Stimulated activated CD4-positive, alpha-beta T cell treated with anti-CD3 and anti-CD28 coated beads, Interleukin-2, amount 100 ng/mL, for 24 hours (primary cell): ENCODE measurements around the gene SMYD3.

ENCODE experiments used
- DNase-seq, 2 donors: peaks; one replicate each; pipeline ENCODE4 v3.0.0-alpha.2; 2020

Gene SMYD3

DNA sequence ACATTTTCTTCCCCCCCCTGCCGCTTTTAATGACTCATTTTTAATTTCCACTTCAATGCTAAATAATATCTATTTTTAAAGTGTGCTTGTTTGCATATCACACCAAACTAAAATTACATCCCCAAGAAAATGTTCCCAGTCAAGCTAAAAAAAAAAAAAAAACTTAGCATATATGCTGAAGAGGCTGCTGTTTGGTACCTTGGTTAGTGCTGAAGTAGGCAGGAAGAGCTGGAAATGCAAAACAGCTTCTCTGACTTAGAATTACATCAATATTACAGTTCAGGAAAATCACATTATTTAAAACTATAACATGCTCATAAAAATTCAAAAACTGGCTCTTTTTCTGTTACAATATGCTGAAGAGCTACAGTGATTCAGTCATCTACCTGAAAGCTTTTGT lies 372.3 kb downstream of the SMYD3 start:
- DNase-seq: no peak

DNA sequence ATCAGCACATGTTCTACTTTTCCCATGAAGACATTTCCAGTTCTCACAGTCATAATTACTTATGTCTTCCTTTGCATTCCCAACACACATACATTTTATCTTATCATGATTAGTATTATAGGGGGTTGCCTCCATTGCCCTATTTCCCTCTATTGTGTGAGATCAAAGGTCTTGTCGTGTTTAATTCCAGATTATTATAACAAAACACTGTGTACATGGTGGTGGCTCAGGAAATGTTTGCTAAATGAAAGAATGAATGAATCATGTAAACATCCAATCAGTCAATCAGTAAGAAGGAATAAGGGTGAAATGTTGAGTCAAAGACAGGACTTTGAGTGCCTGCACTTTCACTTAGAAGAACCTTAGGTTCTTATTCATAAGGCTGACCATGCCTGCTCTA lies 376.0 kb downstream of the SMYD3 start:
- DNase-seq: no peak

DNA sequence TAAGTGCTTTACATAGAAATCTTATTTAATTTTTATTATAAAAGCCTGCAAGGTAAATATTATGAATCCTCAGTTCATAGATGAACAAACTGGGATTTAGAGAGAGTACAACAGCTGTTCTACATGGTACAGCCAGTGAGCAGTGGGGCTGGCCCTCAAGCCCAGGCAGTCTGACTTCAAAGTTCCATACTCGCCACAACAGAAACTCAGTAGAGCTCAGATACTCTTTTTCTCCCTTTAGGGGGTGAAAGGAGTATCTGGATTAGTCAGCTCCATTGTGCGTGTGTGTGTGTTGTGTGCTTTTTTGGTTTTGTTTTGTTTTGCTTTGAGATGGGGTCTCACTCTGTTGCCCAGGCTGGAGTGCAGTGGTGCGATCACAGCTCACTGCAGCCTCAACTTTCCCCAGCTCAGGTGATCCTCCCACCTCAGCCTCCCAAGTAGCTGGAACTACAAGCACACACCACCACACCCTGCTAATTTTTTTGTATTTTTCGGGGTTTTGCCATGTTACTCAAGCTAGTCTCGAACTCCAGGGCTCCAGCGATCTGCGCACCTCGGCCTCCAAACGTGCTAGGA lies 378.5 kb downstream of the SMYD3 start:
- no peak for DNase-seq

DNA sequence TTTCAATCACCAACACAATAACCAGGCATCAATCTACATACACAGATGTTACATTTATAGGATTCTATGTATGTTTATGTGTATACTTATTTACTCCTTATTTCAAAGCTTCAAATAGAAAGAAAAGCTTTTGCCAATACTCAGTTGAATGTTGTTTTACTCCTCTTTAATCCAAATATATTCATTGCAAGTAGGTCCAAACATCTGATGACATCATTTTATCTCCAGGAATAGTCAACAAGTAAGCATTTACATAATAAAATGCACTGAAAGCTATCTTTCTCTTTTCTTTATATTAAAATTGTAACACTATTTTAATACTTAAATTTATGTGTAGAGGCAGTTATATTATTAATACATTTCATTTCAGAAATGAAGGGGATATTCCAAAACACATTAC lies 380.5 kb downstream of the SMYD3 start:
- DNase-seq: no peak

DNA sequence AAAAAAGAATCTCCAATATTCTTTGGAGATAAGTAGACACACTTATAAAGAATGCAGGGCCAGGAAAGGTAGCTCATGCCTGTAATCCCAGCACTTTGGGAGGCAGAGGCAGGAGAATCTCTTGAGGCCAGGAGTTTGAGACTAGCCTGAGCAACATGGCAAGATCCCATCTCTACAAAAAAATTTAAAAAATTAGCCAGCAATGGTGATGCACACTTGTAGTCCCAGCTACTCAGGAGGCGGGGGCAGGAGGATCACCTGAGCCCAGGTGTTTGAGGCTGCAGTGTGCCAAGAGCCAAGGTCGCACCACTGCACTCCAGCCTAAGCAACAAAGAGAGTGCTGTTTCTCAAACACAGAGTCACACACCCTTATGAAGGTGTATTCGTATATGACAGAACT lies 385.0 kb downstream of the SMYD3 start:
- no peak for DNase-seq

DNA sequence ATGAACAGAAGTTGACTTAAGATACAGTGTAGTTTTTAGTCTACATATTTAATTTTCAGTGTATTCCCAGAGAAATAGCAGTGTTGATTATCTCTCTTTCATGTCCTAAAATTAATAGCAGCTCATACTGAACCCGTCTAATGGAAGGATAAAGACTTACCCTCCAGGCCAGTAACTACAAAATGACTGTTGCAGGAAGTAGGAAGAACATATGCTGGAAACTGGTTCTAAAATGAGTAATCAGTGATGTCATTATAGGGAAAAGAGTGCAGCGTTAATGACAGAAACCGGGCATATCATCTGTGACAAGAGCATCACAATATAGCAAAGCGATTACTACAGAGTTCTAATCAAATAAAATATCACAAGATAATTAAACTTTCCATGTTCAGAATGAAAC lies 385.5 kb downstream of the SMYD3 start:
- DNase-seq: no peak

DNA sequence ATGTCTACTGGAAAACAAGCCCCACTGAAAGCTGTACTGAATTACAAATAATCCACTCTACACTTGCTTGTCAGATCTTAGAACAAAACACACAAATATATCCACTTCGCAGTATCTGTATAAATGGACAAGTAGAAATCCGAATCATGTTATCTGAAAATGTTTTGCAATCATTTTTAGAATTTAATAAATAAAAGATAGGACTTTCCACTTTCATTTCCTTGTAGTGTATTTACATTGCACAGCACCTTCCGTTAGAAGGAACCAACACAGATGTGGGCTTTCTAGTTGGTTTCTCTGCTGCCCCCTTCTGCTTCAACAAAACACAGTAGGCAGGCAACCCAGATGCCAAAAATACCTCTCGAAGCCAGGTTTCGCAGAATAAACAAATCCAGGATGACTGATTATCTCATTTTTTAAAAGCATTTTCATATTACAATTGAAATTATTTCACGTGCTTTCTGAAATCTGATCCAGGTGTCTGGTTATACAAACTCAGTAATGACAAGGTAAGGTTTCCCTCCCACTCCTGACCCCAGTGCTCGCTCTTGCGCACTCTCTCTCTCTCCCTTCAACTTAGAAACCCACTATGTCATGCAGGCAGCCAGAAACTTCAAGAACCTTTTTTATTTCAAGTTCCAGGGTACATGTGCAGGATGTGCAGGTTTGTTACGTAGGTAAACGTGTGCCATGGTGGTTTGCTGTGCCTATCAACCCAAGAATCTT lies 389.9 kb downstream of the SMYD3 start:
- DNase-seq: peak; percentile 7 to 20

DNA sequence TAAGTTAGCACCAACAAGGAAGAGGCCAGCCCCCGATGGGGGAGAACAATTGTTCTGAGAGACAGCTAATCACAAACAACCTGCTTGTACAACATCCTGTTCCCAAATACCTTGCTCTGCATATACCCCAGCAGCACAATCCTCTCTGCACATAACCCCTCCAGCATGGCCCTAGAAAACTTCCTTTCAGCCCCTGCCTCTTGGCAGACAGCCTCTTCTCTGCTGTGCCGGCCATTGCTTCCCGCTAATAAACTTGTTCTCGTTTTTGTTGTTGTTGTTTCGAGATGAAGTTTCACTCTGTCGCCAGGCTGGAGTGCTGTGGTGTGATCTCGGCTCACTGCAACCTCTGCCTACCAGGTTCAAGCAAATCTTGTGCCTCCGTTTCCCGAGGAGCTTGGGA lies 392.7 kb downstream of the SMYD3 start:
- no peak for DNase-seq

DNA sequence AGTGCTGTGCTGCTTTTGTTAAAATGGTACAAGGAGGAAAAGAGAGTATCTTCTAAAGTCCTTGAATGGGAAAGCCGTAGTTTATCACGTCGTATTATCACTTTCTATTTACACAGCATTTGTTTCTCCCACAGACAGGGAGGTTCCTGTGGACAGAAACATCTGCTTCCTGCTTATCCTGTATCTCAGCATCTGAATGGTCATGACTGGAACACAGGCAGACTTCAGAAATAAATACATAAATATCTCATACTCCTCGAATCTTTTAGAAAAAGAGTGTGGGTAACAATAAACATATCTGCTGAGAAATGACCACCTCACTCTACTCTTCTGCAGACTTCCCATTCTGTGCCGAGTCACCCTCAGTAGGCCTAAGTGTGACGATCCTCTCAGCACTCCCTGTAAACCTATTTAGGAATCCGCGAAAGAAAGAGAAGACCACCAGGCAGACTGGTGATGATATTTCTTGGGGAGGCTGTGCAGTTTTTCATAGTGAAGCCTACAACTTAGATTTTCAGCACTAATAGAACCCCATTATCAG lies 393.5 kb downstream of the SMYD3 start:
- no peak for DNase-seq

DNA sequence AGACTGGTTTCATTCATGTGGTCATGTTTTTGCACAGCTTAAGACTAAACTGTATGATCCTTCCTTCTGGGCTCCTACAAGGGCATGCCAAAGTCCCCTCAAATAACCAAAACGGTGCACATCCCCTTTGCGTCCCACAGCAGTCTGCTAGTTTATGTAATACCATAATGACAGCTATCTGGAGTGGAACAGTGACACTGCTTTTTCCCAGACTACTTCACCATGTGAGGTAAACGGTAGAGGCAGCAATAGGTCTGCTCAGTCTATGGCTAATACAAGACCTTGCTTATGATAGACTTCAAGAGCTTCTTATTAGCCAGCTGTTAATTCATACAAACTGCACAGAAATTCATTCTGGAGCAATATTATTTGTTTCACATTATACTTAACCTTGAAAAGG lies 395.5 kb downstream of the SMYD3 start:
- DNase-seq: no peak

DNA sequence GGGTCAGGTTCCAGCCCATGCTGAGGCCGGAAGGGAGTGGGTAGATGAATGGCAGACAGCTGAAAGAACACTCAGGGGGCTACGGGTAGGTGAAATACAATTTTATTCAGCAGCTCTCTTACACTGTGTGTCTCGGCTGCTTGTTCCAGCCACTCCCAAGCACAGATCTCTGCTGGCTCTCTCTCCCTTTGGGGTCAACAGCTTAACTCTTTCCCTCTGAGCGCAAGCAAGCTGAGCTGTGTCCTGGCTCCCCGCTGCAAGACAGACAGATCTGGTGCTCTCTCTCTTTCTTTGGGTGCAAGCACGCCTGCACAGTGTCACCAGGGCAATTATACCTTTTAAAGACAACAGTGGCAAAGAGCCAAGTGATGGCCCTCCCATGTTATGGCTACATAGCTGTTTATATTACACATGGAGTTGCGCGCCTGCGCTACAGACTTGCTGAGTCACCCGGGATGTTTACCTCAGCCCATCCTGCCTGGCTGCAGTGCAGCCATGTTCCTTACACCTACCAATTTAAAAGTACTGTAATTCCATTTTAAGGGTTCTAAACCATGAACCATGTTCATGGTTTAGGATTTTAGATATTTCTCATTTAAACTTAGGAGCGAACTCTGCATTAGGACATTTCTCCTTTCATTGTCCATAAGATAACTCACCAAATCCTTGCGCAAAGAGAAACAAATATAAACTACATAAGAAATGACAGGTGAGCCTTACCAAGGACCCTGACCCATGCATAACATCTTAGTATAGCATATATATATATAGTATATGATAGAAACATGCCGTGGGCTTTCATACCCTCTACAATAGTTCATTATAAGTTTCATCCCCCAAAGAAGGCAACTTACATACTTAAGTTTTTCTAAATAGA lies 396.5 kb downstream of the SMYD3 start:
- DNase-seq: no peak

DNA sequence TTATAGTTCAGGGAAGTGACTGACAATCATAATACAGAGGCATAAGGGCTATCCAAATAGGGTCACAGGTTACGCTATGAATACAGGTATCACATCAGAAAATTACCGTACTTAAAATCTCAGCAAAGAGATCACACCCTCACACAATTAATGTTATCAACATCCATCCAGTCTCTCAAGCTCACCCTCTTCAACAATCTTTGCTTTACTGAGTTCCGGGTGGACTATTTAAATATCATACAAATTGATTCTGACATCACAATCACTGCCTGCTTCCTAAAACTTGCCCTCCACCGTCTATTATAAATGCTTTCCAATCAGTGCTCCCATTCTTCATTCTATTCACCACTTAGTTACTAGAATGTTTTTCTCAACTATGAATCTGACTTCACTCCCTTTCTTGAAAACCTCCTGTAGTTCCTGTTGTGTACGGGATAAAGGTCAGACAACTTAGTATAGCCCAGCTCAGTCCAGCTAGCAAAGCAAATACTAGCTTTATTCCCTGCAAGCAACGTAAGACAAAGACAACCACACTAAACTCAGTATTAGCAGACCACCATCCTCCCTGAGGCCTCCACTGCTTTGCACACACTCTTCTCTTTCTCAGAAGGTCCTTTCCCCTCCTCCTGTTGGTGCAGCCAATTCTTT lies 398.7 kb downstream of the SMYD3 start:
- no peak for DNase-seq

DNA sequence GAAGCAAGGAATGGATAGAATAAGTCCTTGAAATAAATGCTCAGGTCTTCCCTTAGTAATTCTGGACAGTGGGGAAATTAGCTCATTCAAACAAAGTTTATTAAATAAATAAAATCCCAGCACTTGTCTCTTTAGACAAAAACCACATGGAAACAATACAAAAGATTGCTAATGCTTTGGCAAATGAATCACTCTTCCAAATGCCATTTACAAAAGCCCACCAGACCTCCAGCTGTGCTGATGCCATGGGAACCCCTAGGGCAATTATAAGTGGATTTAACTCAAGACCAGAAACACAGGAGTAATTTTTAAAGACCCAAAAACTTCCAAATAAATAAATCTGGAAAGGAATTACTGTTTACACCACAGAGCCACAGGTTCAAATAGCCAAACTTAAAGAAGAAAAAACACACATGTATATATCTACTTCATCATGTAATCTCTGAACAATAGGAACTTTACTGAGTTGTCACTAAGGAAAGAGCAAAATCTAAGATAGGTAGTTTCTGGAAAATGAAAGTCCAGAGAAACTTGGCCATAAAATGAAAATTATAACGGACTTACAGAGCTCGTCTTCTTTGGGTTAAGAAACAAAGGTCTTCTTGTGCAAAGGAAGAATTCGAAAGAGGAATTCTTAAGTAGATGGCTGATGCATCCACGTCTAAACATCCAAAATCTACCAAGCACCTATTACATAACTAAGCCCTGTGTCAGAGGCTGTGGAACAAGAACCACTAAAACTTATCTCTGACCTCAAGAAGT lies 399.4 kb downstream of the SMYD3 start:
- DNase-seq: no peak

DNA sequence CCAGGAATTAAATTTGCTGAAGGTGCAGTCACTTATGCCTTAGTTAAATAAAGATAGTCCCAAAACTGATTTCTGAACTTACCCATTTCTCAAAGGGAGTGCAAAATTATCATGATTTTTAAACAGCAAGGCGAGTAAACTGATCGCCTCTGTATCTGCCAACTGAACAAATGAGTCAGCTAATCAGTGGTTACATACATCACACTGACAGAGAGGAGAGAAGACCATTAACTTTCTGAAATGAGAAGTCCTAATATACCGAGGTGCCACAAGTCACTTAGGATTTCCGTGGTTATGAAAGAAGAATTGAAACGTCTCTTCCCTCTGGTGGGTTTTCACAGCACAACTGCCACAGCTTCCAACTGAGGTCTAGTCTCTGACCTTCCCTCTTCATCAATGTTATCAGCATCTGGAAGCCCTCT lies 400.7 kb downstream of the SMYD3 start:
- no peak for DNase-seq

DNA sequence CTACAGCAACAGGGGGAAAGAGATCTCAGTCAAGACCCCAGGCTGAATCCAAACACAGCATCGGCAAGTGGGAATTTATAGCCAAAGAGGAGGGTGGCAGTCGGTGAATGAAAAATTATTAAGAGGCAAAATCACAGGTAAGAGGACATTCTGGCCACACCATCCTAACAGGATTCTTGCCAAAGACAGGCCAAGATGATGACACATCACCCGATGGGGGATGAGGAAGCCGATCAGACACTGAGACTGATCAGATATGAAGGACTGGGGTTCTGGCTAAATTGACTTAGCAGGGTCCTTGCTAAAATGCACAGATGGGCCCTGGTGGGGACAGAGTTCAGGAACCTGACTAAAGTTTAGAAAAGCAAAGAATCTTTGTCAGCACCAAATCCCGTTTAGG lies 402.2 kb downstream of the SMYD3 start:
- no peak for DNase-seq

DNA sequence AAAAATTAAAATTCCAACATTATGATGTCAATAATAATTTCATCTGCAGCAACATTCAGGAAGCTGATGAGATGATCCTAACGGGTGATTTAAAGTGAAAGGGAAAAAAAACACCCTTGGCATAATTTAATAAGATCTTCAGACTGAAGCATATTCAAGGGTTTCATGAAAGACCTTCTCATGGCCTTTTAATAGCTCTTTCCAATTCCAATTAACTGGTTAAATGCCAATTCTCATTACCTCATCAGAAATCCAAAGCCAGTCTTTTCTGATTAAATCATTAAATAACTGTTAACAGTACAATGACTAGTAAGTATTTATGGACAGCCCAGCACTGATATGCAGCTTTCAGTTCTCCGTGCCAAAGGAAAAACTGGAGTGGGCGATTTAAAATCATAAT lies 407.5 kb downstream of the SMYD3 start:
- DNase-seq: no peak

DNA sequence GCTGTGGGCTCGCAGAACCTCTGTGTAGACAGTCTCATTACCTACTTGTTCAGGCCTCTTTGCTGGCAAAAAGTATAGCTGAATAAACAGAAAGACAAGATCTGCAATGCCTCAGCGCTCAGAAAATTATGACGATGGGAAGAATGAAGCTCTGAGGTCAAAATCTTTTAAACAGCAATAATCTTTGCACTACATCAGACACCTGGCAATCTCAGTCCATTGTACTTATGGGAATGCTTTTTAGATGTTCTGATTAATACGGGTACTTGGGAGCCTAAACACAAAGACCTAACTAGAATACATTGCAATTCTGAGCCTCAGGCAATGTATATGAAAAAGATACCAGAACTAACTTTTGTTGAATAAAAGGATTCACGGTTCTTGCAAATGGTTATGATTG lies 410.7 kb downstream of the SMYD3 start:
- no peak for DNase-seq

DNA sequence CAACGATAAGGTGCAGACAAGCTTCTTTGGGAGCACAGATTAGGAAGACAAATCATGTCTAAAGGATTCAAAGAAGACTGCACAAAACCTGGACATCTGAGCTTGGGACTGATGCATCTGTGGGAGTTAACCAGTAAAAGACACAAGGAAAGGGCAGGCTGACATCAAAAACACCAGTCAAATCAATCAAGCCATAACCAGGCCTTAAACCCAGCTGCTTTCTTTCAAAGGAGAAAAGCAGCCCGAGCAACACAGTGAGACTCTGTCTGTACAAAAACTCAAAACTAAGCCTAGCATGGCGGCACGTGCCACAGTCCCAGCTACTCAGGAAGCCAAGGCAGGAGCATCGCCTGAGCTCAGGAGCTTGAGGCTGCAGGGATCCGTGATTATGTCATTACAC lies 411.6 kb downstream of the SMYD3 start:
- no peak for DNase-seq

DNA sequence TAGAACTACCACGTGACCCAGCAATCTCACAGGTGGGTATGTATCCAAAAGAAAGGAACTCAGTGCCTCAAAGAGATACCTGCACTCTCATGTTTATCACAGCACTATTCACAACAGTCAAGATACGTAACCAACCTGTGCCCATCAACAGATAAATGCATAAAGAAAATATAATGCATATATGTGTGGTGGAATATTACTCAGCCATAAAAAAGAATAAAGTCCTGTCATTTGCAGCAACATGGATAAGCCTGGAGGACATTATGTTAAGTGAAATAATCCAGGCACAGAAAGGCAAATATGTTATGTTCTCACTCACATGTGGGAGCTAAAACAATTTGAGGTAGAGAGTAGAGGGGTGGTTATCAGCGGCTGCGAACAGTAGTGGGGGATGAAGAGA lies 413.8 kb downstream of the SMYD3 start:
- DNase-seq: no peak

DNA sequence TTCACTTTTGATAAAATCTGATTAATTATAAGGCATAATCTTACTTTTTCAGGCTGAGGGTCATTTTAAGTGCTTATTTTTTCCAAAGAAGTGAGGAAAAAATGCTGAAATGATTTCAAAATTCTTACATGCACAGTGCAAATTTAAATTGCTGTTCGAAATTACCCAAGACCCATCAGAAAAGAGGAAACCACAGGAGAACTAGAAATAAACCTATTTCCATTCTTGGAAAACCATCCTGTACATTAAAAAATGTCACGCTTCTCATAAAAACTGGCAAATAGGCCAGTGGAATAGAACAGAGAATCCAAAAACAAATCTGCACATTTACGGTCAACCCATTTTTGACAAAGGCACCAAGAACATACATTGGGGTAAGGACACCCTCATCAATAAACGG lies 414.9 kb downstream of the SMYD3 start:
- DNase-seq: no peak

DNA sequence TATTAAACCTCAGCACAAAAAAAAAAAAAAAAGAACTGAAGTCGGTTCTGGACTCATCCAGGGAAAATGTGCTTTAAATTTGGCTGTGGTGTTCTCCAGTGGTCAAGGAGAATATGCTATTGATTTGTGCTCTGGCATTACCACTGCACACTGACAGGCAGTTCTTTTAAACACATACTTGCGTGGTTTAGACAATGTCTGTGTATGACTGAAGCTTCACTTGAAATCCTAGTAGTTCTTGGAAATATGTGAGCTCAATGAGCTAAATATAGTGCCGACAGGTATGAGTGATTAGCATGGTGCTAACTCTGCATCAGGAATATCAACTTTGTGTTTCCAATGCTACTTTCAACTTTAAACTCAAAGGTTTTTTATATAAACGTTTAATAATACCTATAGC lies 415.6 kb downstream of the SMYD3 start:
- no peak for DNase-seq

DNA sequence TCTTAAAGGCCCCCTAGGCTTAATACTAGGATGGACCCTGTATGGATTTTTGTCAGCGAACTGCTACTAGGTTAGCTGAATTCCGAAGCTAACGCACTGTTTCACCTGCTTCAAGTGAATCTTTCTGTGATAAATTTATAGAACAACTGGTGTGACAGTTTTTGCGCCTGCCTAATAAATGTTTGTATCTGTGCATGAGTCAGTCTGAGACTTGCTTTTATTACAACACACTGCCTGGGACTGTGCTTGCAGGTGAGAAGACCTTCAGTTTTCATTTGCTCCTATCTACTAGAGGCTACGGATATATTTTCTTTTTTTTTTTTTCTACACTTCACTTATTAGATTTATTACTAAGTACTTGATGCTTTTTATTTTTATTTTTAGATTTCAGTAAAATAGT lies 420.9 kb downstream of the SMYD3 start:
- no peak for DNase-seq

DNA sequence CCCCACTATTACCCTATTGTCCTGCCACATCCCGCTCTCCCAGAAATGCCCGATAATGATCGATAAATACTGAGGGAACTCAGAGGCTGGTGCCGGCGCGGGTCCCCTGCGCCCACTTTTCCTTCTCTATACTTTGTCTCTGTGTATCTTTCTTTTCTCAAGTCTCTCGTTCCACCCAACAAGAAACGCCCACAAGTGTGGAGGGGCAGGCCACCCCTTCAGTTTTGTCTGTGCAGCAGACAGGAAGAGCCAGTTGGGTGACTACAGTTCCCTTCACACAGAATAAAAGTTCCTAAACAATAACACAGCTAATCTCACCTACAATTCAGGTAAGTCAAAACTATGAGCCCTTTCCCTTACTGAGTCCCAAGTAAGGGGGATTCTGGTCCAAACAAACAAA lies 423.7 kb downstream of the SMYD3 start:
- DNase-seq: no peak
